Measurements from ENCODE around the gene RTTN. TPM values are rescaled to one million over a fixed set of nuclear protein-coding genes. Genes with fewer than 3 reads are reported as not detected.

RTTN gene
- total RNA-seq, 1 donor from 2014 or later: 10.8 TPM

GRCh38 chr18:70175216-70175615 lies 30.3 kb downstream of the RTTN start:
- no peaks in the 10 kb centered on the region for H3K9me3 ChIP-seq
- H3K27me3 ChIP-seq (ENCODE audit: low read depth): no peaks in the 10 kb centered on the region
- no peak for TF ChIP-seq CTCF (IDR thresholded peaks at IDR 0.05)
- H3K36me3 ChIP-seq: peaks cover 6% of the 10 kb centered on the region
- no peaks in the 10 kb centered on the region for H3K4me1 ChIP-seq
- intact Hi-C loops (cut with DNase I): no loop called here
- DNase-seq (no peak), ATAC-seq (no peak)
- H3K27ac ChIP-seq: no peak overlapping the region
- H3K4me3 ChIP-seq: no peak overlapping the region

GRCh38 chr18:70172225-70172624 lies 33.3 kb downstream of the RTTN start:
- DNase-seq: no peak
- intact Hi-C loops (cut with DNase I): no loop called here
- no peak for ATAC-seq

GRCh38 chr18:70169747-70170146 lies 35.7 kb downstream of the RTTN start:
- Histone ChIP-seq H3K4me3 (no peak overlapping the region), H3K9me3 (no peaks in the 10 kb centered on the region), H3K4me1 (no peaks in the 10 kb centered on the region), H3K27me3 (ENCODE audit: low read depth) (no peaks in the 10 kb centered on the region), H3K36me3 (no peaks in the 10 kb centered on the region), H3K27ac (no peak overlapping the region)
- ATAC-seq (no peak), DNase-seq (no peak)
- TF ChIP-seq CTCF (IDR thresholded peaks at IDR 0.05): no peak
- intact Hi-C loops (cut with DNase I): no loop called here

More at GRCh38 chr18:70172225-70172624, 33.3 kb downstream of the RTTN start:
- H3K4me3 ChIP-seq: no peak overlapping the region
- no peak overlapping the region for H3K27ac ChIP-seq
- peaks cover 6% of the 10 kb centered on the region for H3K36me3 ChIP-seq
- no peaks in the 10 kb centered on the region for H3K9me3 ChIP-seq
- no peaks in the 10 kb centered on the region for H3K4me1 ChIP-seq
- H3K27me3 ChIP-seq (ENCODE audit: low read depth): no peaks in the 10 kb centered on the region
- peak; percentile 24 for TF ChIP-seq CTCF (IDR thresholded peaks at IDR 0.05)

- Histone ChIP-seq H3K9me3 (no peaks in the 10 kb centered on the region), H3K27ac (no peak overlapping the region), H3K4me1 (no peaks in the 10 kb centered on the region), H3K27me3 (ENCODE audit: low read depth) (no peaks in the 10 kb centered on the region), H3K4me3 (no peak overlapping the region), H3K36me3 (no peaks in the 10 kb centered on the region)
- no peak for DNase-seq
- intact Hi-C loops (cut with DNase I): no loop called here
- peak in 1 of 2 donors; percentile 28 for ATAC-seq
- TF ChIP-seq CTCF (IDR thresholded peaks at IDR 0.05): no peak
Observed at GRCh38 chr18:70166668-70167067, 38.8 kb downstream of the RTTN start.

- Histone ChIP-seq H3K27ac (no peak overlapping the region), H3K9me3 (no peaks in the 10 kb centered on the region), H3K4me3 (no peak overlapping the region), H3K36me3 (no peaks in the 10 kb centered on the region), H3K4me1 (no peaks in the 10 kb centered on the region), H3K27me3 (ENCODE audit: low read depth) (no peaks in the 10 kb centered on the region)
- ATAC-seq (peak in 1 of 2 donors; percentile 31), DNase-seq (no peak)
- intact Hi-C loops (cut with DNase I): no loop called here
- no peak for TF ChIP-seq CTCF (IDR thresholded peaks at IDR 0.05)
Observed at GRCh38 chr18:70165936-70166335, 39.6 kb downstream of the RTTN start.
